HG02588 (cell line): ENCODE data around the gene VTI1A.

ENCODE experiments used
- ATAC-seq: cut with Tn5 transposase; IDR thresholded peaks from one replicate; pipeline ENCODE4 v1.9.1; 2021; ENCODE audit warnings: mild to moderate bottlenecking, moderate library complexity; ENCODE audit not compliant: unreplicated experiment

VTI1A gene

DNA sequence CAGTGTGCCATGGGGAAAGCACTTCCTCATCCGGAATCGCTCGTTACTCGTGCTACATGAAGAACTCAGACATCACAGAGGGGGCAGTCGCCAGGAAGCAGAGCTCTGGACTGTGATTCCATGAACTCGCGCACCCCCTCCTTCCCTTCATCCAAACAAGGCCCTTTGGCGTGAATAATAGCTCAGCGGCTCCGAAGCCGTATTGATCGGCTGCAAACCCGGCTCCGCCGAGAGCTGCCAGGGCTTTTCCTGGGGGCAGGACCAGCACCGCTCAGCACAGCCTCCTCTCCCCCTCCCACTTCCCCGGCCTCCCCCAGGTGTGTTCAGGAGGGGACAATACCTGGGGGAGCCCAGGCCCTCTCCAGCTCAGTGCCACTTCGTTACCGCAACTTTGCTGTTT lies 374.0 kb downstream of the VTI1A start:
- no peak for ATAC-seq

DNA sequence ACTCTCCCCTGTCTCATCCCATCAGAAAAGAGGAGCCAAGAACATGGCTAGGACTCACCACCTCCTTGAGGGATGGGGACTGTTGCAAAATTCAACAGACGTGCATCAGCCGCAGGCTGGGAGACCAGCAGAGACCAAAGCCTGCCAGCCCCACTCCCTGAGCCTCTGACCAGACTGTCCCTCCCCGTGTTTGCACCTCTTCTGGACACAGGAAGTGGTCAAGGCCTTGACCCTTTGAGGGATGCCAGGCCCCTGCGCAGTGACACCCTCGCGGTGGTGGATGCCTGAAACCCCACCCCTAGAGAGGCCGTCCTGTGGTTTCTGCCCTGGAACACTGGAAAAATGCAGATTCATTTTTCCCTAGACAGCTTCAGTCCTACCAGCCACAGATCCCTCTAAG lies 374.6 kb downstream of the VTI1A start:
- ATAC-seq = no peak

DNA sequence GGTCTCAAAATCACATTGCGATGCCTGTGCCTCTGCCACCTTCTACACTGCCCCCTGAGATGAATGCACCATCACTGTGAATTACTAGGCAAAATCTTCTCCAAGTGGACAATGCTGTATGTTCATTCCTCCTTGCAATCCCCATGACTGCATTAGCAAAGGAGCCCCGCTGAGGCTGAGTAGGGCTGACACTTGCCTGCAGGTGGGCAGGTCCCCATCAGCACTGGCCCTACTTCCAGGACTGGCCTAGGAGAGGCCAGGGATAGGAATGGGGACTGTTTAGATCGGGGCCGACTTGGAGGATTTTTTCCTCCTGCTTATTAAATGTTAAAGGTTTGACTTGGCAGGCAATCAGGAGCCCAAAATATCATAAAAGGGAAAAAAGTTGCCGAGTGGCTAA lies 376.0 kb downstream of the VTI1A start:
- ATAC-seq = no peak

DNA sequence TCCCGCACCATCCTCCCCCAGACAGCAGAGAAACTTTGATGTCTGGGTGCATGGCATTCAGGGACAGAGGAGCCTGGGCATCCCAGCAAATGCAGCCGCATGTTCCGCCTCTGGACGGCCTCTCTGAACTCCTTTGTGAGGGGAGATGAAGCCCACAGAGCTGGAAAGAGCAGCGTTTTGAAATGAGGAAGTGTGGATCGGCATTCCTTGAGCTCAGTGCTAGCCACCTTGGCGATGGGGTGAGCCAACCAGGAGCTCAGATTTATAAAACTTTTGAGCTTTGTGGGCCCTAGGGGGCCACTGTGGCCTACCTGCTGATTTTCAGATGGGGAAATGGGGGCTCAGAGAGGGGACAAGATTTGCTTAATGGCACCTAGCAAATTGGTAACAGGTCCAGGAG lies 376.6 kb downstream of the VTI1A start:
- ATAC-seq = no peak

DNA sequence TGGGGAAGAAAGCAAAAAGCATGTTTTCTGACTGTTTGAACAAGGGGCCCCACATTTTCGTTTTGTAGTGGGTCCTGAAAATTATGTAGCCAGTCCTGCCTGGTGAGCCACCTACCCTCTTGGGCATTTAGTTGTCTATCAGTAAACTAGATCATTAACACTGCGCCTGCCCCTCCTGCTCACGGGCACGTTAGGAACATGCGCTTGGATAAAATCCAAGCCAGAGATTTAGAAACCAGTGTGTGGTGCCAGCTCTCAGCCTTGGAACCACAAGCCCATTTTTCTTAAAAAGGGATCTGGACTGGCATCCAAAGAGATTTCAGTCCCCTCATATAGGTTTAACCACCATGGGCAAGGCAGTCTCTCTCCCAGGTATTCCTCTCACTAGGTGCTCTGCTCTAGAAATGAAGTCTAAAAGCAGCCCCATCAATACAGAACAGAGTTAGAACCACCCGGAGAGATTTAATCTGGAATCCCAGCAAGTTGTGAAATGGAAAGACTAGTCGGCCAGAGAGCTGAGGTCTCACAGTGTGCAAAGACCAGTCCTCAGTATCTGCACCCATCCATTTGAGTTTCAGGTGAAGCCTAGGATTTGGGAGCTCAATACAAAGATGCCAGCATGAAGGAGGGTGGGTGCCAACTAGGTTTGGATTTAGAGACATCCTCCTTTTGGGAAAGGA lies 379.1 kb downstream of the VTI1A start:
- no peak for ATAC-seq

DNA sequence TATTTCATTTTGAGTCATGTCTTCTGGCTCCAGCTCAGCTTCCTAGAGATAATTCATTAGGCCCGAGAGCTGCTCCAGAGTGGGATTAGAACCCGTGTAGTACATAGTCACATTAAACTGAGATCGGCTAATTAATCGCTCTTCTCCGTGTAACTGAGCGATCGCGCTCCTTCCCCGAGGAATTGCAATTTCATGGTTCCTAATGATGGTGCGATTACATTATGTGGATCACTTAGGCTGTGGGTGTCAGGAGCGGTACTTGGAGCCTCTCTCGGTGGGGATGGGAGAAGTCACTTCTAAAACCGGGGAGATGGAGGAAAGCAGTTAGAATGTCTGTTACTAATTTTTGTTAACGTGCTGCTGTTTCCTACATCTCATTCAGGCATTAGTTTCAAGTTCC lies 380.1 kb downstream of the VTI1A start:
- ATAC-seq = no peak

DNA sequence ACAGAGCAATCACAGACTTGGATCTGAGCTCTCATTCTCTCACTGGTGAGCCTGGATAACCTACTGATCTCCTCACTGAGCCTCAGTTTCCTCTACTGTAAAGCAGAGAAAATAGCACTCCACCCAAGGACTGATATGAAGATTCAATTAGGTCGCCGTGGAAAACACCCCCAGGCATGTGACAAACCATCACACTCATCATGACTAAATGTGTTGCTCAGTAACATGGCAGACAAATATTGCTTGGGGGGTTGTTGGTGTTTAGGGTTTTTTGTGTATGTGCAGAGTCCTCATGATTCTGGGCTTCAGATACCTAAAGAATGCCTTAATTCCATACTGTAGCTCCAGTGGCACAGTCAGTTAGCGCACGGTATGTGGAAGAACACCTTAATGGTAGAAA lies 380.9 kb downstream of the VTI1A start:
- ATAC-seq = no peak

DNA sequence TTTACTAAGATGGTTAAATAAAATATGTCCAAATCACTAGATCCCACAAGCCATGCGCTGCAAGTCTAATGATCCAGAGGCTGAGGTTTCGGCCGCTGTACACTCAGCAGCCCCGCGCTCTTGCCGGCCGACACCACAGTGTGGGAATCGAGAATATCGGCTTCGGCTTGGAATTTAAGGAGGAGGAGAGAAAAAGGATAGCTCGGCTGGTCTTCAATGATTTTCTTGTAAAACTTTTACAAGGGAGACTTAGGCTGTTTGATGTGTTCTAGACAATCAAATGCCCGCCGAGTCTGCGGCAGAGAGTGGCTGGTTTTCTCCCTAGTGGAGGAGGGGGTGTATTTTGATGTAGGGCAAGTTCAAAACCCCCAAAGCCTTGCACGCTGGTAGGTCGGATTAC lies 384.8 kb downstream of the VTI1A start:
- ATAC-seq = no peak

DNA sequence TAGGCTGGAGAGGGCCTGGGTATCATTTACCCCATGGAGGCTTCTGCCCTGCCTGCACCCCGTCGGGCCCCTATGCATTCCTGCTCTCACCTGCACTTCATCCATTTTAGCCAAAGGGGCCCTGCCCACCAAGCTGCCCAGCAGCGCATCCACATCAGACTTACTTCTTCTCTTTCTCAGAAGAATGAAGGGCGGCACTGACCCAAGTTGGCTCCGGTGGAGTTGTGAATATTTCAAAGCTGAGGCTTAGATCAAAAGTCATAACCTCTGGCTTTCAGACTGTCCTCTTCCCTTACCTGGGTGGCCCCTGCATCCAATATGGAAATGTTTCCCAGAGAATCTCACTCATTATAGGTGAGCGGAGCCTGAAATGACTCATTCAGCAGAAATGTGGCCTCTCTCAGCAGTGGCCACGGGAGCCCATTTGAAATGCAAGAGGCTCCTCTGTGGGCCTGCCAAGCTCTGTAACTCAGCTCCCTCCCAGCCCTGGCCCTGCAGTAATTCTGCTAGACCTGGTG lies 385.4 kb downstream of the VTI1A start:
- no peak for ATAC-seq

DNA sequence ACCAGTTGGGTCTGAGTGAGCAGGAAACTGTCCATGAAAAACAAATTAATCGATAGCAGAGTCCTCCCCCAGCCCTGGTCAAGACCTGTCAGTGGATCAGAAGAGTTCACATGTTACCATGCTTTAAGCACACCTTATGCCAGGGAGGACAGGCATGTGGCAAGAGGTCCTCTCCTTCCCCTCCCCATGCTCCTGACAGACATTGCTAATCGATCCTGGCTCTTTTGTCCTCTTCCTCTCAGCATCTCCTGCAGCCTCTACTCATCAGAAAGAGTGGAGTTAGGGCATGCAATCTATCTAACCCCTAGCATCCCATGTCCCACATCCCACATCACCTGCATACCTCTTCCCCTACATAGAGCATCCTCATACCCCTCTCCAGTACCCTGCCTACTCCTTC lies 385.9 kb downstream of the VTI1A start:
- no peak for ATAC-seq

DNA sequence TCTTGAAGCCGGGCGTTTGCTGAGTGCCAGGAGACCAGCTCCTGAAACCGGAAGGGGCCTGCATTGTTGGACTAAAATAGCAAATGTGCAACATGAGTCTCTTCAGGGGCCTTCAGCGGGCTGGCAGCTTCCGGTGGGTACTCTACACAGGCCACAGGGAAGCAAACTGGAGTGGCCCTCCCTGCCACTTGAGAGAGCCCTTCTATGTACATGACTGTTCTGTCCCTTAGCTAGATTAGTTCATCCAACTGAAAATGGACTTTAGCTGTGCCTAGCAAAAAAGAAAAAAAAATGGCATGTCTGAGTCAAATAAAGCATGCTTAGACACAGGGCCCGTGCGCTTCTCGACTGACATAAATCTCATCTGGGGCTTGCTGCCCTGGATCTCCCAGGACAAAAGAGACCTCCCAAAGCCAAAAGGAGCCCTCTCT lies 387.8 kb downstream of the VTI1A start:
- no peak for ATAC-seq

DNA sequence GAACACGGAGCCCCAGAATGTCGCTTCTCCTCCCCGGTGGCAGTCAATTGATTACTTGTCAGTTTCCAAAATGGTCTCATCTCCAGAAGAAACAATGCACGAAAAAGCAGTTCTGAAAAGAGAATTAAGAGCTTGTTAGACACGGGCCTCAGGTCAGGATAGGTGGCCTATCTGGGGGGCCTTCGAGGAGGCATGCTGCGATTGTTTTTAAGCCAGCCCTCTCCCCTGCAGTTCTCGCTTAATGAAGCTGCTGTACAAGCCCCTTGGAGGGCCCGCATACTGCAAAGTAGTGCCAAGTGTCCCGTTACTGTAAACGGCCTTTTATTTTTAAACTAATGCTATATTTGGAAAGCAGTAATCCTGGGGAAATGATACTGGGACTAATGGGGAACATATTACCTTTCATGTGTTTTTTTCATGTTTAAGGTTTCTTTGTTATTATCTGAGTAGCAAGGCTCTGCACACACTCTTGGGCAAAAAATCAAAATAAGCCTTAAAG lies 388.3 kb downstream of the VTI1A start:
- no peak for ATAC-seq

DNA sequence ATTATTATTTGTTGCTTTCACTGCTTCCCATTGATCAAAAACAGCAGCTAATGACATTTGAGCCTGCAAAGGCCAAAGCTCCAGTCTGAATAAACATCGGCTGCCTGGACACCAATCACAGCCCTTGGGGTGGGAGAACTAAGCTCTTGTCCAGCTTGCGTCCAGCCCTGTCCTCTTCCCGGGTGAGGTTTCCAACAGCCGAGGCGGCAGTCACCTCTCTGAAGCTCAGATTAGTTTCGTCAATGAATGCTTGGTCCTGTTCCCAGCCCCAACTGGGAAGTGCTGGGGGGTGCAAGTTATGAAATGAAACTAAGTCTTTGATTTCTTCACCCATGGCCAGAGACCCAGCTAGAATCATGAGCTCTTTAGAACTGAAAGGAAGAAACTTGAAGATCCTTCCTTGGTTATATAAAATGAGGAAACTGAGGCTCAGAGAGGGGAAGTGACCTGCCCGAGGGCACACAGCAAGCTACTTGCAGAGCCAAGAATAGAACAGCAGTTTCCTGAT lies 389.0 kb downstream of the VTI1A start:
- no peak for ATAC-seq

DNA sequence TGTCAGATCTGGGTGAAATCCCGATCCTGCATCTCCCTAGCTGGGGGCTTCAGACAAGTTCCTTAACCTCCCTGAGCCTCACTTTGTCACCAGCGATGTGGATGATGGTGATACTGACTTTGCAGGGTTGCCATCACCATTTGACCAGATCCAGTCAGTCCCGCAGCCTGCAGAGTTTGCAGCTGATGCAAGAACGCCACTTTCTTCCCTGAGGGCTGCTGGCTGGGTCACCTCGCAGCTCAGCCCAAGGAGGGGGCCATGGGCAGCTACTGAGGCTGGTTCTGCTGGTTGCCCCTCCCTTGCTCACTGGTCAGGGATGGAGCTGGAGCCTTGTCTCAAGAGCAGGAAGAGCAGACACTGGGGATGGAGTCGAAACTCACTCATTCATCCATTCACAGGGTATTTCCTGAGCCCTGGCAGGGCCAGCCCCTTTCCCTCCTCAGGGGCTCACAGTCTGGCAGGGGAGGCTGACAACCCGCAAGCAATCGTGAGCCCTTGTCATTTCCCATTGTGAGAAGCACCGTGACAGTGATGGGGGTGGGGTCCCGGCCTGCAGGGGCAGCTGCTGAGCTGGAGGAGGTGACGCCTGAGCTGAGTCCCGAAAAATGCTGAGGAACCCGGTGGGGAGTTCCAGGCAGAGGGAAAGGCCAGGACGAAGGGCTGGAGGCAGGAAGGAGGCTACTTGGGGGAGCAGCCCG lies 391.9 kb downstream of the VTI1A start:
- ATAC-seq = no peak

DNA sequence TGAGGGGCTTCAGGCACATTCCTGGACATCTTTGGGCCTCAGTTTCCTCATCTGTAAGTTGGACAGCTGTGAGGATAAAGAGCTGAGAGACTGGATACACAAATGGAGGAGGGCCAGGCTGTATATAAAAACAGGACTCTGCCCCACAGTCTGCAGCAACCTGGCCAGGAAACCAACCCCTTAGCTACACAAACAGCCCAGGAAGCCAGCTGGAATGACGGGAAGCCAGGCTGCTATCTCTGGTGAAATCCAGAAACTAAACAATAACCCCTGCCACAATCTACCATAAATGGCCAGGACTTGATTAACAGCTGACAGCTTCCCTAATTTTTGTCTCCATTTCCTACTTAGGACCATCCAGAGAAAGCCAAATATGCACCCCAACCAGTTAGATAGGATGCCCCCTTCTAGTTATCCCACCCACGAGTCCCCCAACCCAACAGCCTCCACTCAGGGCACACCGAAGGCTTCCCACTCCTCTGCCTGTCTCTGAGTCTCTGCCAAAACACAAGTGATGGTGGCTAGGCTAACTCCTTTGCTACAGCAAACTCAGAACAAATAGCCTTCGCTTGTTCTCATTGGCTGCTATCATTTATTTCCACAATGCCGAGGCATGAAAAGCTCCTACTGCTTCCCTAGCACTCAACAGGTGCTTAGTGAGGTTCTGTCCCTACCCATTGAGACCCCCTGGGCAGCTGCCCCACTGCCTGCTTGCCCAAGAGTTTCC lies 393.1 kb downstream of the VTI1A start:
- no peak for ATAC-seq

DNA sequence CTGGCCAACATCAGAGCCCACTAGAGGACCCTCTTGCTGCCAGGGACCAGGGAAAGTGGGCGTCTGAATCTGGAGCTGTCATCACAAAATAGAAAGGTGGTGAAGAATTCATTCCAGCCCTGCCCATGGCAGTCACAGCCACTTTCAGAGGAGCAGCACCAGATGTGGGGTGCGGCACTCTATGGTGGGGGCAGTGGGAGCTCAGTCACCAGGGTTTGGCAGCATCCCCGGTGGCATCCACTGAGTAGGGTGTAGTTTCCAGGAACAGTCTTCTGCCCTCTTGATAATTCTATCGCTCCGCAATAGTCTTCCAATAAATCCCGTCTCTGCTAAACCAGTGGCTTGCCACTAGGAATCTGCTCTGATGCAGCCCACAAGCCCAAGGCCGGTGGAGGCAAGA lies 394.5 kb downstream of the VTI1A start:
- no peak for ATAC-seq

DNA sequence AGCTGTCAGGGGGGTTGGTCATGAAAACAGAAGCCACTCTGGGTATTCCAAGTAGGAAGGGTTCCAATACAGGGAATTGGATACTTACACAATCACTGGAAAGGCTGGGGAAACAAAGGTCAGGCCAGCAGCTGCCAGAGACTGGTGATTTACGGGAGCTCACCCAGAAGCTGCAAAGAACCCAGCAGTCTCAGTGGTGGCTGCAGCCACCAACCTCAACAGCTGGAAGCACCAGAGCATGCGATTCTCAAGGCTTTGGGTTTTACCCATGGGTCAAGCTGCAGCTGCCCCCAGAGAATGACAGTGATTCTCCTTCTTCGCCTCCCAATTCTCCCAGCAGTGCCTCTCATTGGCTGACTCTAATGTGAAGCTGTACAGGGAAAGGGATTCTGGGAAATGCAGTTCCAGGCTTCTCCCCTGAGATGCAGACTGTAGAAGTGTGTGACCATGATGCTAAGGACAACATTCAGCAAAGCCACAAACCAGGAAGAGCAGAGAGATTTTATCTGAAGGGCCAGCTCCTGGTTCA lies 395.9 kb downstream of the VTI1A start:
- peak; percentile 94 for ATAC-seq

DNA sequence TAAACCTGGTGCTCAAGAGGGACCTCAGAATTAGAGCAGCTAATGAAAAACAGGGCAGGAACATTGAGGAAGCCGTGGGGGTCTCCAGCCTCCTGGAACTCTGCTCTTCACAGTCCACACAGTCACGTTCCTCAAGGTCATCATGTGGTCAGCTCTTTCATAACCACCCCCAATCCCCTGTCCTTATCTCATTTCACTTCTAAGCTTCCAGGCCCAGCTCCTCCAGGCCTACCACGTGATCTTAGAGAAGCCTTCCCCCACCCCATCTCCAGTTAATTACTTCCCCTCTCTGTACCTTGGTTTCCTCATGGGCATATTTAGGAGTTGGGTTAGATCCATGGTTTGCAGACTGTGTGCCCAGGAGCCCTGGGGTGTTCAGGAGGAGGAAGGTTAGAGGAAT lies 396.6 kb downstream of the VTI1A start:
- ATAC-seq = no peak

DNA sequence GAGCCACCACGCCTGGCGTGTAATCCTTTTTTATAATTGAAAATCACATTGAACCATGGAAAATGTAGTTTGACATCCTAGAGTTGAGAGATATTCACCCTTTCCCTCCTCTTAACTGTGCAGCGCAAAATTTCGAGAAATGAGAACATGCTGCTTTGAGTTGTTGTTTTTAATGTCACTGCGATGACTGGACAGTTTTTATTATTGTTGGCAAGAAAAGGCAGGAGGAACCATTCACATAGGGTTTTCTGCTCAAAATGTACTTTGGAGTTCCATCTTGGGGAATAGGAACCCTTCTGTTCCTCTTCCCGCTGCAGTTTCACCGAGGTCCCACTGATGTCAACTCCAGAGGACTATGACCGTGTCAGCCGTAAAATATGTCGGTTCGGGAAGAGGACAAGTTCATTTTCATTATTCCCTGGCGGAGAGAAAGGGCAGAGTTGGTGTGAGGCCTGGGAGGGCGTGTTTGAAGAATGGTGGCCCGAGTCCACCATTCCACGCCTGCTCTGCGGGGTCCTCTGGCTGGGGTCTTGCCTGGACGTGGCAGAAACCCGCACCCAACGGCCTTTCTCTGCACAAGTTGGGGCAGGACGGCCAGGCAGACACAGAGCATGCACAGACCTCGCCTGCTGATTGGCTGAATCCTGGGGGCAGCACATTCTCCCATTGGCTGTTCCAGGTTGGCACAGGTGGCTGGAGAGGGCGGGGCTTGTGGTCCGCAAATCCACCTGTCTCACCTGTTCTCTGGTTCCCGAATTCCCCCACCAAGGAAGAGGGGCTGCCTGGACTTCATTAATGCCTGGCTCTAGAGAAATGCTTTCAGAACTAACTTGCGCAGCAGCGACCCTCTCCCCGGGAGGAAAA lies 397.9 kb downstream of the VTI1A start:
- no peak for ATAC-seq

DNA sequence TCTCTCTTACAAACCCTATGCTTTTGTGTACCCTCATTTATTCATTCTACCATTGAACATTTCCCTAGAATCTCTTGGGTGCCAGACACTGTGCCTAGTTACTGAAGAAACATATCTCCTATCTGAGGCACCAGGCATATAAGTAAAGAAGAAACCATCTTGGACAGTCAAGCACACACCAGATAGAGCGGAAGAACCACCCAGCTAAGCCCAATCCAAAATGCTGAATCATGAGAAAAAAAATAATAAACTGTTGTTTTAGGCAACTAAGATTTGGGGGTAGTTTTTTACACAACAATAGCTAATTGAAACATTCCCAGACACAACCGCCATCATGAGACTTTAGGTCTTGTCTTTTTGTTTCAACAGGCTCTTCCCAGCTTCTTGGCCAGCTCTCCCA lies 400.8 kb downstream of the VTI1A start:
- ATAC-seq = no peak
